HG02885 (cell line): ENCODE data around the gene EPB41L2.
"Not testable (repeated sequence)": the region's sequence is repeated elsewhere in the genome, so short reads cannot be mapped to it uniquely, and the experiment has no call there.

ENCODE experiments used
- ATAC-seq: cut with Tn5 transposase; IDR thresholded peaks from one replicate; pipeline ENCODE4 v1.9.1; 2021; ENCODE audit warnings: mild to moderate bottlenecking; ENCODE audit not compliant: unreplicated experiment, poor library complexity

Gene EPB41L2

GRCh38 chr6:130928158-130928912 lies 134.7 kb downstream of the EPB41L2 start:
- ATAC-seq: no peak

- no peak for ATAC-seq
Measured at GRCh38 chr6:130927305-130927704, 135.7 kb downstream of the EPB41L2 start.

DNA sequence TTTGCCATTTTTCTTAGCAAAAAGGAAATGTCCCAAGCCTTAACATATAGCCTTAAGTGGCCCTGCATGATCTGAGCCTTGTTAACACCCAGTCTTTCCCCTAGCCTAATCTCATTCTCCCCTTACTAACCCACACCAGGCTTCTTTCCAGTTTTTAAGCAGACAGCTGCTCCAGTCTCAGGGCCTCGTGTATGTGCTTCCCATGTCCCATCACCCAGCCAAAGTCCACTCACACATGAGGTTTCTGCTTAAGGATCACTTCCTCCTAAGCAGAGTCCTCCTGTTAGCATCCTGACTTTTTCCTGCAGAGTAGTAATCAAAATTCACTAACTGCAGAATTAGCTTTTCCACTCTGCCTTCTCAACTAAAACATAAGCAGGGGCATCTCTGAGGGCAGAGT lies 139.7 kb downstream of the EPB41L2 start:
- ATAC-seq: no peak

GRCh38 chr6:130922922-130923321 lies 140.1 kb downstream of the EPB41L2 start:
- no peak for ATAC-seq

- no peak for ATAC-seq
Measured at GRCh38 chr6:130920969-130921368, 142.1 kb downstream of the EPB41L2 start.

- no peak for ATAC-seq
Measured at GRCh38 chr6:130918171-130918570, 144.9 kb downstream of the EPB41L2 start.

GRCh38 chr6:130915606-130916005 lies 147.4 kb downstream of the EPB41L2 start:
- ATAC-seq: not testable (repeated sequence)

DNA sequence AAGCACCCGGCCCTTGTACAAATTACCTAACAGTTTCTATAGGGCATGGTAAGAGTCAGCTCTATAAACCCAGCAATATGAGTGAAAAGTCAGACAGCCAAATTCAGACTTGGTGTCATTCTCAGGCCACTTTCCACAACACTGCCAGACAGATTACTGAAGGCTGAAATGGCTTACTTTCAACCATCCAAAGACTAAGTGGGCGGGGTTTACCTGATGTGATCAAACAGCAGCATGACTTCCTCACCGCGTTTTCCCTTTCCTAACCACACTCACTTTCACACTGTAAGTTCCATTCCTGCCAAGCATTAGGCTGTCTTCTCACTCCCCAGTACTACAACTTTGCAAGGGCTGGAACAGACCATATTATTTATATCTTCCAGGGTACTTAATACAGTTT lies 149.9 kb downstream of the EPB41L2 start:
- ATAC-seq: peak; percentile 76

DNA sequence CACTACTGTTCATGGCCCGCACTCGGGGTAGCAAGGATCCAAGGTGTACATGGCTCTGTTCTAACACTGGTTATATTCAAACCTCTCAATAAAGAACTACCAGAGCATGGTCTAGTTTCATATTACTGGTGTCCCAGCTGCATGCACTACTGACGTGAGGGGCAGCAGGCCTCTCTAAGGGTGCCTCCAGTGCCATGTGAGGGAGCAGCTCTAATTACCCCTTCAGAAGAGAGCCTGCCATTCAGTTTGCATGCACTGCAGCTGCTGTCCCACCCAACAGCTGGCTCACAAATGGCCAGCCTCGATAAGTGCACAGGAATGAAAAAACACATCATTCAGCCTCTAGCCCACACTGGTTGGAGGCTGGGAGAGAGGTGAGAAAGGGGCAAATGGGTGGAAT lies 150.6 kb downstream of the EPB41L2 start:
- ATAC-seq: no peak

DNA sequence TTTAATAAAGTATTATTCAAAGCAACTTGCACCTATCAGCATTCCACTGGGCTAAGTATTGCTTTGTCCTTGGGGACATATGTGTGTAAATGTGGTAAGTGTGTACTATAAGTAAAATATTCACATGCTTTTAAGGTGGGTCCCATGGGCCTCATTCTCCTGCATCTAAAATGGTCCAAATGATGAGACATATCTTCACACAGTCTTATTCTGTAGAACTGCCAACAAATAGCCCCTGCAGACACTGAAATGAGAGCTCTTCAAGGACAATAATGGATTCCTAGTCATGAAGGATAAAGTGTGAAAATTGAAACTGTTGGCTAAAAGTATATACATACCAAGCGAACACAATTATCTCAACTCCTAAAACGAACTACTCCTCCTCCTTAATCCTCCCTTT lies 154.1 kb downstream of the EPB41L2 start:
- ATAC-seq: no peak

- peak; percentile 70 for ATAC-seq
Measured at GRCh38 chr6:130908188-130908587, 154.9 kb downstream of the EPB41L2 start.

GRCh38 chr6:130907687-130908086 lies 155.4 kb downstream of the EPB41L2 start:
- peak; percentile 6 for ATAC-seq

DNA sequence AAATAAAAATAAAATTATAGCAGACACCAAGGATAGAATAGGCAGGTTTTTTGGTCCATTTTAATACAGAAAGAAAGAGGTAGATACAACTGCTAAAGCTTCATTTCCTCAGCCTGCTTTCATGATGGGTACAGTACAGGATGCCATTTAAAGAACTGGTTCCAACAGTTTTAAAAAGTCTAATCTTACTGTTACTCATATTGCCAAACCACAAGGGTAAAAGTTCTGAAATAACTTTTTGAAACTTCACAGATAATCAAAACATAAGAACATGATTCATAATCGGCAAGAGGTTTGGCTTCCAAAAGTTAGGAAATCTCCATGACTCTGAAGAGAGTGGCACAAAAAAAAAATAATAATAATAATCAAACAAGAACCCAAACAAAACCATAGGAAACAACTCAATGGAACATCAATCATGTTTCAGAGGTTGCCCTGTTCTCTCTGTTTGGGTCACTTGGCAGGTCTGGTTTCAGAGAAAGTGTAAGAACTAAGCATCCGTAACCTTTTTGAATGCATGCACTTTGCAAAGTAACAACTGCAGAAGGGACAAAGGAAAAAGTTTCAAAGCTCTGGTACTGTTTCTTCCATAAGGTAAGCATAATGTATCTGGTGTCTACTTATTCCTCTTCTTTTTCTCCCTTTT lies 156.2 kb downstream of the EPB41L2 start:
- peak; percentile 49 for ATAC-seq

DNA sequence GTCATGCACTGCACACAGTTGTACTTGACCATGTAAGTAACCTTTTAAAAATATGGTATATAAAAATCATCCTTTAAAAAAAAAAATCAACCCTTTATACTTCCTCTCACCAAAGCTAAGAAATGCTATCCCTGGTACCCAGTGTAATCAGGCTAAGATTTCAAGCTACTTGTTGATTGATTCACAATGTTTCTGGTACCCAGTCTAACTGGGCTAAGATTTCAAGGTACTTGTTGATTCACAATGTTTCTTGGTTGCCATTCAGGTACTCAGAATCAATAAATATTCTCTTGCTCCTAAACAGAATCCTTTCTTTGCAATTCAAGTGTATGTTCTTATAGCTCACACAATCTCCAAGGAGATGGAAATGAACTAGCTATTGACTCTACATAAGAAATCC lies 159.4 kb downstream of the EPB41L2 start:
- ATAC-seq: no peak

GRCh38 chr6:130903007-130903406 lies 160.0 kb downstream of the EPB41L2 start:
- ATAC-seq: no peak

DNA sequence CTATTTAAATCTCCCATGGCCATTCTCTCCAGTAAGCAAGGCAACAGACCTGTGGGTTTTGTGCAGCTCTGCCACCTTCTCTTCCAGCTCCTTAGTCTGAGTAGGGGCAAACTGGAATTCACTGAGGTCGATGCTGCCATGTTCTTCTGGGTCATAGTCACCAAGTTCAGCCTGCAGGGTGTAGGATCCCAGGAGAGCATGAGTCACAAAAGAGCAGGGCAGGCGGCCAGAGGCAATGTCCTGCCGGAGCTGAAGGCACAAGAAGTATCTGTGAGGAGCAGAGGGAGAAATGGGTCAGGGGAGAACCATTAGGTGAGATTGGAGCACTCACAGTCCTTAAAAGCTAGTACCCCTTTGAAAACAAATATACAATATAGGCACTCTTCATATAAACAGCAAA lies 162.1 kb downstream of the EPB41L2 start:
- no peak for ATAC-seq

- ATAC-seq: no peak
Measured at GRCh38 chr6:130896249-130896648, 166.8 kb downstream of the EPB41L2 start.

GRCh38 chr6:130895516-130895915 lies 167.5 kb downstream of the EPB41L2 start:
- ATAC-seq: no peak

DNA sequence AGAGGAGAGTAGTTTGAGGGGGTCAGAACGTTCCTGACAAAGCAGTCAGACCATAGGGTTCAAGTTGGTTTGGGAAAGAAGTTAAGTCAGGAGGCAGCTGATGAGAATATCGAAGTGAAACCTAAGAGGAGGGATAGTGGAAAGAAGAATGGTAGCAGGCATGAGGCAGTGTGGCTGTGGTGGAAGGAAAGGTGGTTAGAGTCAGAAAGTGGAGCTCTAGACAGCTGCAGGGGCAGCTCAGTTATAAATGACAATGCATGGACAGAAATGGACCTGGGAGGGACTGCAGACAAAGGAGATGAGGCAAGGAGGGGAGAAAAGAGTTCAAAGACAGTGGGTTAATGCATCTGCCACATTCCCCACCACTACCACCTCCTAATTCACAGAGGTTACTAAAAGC lies 169.3 kb downstream of the EPB41L2 start:
- ATAC-seq: no peak

GRCh38 chr6:130893277-130893676 lies 169.8 kb downstream of the EPB41L2 start:
- no peak for ATAC-seq

DNA sequence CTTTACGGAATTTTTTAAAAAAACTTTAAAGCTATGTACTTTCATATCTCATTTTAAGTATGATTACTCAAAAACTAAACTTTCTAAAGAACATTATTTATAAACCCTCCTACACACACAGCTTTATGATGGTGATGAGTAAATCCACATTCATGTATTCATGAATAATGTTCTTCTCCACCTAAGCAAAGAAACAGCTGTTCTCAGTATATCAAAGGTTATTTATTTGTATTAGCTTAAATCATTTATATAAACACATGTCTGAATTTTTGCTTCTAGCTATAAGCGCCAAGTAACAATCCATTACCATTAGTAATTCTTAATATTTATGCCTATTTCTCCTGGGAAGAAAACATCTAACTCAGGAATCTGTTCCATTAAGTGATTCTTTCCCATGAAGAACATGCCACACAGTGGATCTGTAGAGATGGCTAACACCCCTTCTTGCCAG lies 172.5 kb downstream of the EPB41L2 start:
- no peak for ATAC-seq

DNA sequence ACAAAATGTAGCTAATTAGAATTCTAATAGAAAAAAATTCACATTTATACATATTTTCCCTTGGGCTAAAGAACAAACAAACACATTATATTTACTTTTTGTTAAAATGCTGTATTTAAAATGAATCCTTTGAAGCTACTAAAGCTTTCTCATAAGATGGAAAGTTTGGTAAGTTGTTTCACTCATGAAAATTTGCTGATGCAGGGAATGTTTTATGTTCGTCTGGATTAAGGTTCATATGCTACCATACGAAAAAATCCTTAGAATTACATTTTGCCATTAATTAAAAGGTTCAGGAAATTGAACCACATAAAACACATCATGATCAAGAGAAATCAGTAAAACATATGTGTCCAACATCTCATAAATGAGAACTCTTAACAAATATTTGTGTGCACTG lies 173.6 kb downstream of the EPB41L2 start:
- ATAC-seq: no peak
